ENCODE measurements around the gene TCFL5.

The TCFL5 gene

GRCh38 chr20:62812907-62813200, 48.8 kb downstream of the TCFL5 start:
- no peak overlapping the region for H3K27ac ChIP-seq
- H2AFZ ChIP-seq, result no peak overlapping the region
- no peak overlapping the region for H3K4me3 ChIP-seq (ENCODE audit: low read depth, low read length)
- H3K9ac ChIP-seq, result no peak overlapping the region
- TF ChIP-seq, protein P1, sequence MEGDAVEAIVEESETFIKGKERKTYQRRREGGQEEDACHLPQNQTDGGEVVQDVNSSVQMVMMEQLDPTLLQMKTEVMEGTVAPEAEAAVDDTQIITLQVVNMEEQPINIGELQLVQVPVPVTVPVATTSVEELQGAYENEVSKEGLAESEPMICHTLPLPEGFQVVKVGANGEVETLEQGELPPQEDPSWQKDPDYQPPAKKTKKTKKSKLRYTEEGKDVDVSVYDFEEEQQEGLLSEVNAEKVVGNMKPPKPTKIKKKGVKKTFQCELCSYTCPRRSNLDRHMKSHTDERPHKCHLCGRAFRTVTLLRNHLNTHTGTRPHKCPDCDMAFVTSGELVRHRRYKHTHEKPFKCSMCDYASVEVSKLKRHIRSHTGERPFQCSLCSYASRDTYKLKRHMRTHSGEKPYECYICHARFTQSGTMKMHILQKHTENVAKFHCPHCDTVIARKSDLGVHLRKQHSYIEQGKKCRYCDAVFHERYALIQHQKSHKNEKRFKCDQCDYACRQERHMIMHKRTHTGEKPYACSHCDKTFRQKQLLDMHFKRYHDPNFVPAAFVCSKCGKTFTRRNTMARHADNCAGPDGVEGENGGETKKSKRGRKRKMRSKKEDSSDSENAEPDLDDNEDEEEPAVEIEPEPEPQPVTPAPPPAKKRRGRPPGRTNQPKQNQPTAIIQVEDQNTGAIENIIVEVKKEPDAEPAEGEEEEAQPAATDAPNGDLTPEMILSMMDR (IDR thresholded peaks at IDR 0.05), result no peak
- H3K79me2 ChIP-seq, result peaks cover 5% of the 10 kb centered on the region
- H3K4me2 ChIP-seq (ENCODE audit: low read length), result no peak overlapping the region
- H3K9me3 ChIP-seq (ENCODE audit: control insufficient read depth, low read length), result no peaks in the 10 kb centered on the region
- peaks cover 10% of the 10 kb centered on the region for H3K4me1 ChIP-seq
- no peaks in the 10 kb centered on the region for H3K36me3 ChIP-seq (ENCODE audit: control insufficient read depth, insufficient read depth, low read length)
- H3K27me3 ChIP-seq (ENCODE audit: control insufficient read depth, insufficient read depth, low read length), result no peaks in the 10 kb centered on the region

- Histone ChIP-seq H3K79me2 (peaks cover 7% of the 10 kb centered on the region), H3K4me2 (ENCODE audit: low read length) (no peak overlapping the region), H3K4me3 (ENCODE audit: low read depth, low read length) (no peak overlapping the region), H3K36me3 (ENCODE audit: control insufficient read depth, insufficient read depth, low read length) (no peaks in the 10 kb centered on the region), H3K9me3 (ENCODE audit: control insufficient read depth, low read length) (no peaks in the 10 kb centered on the region), H2AFZ (no peak overlapping the region), H3K4me1 (peaks cover 10% of the 10 kb centered on the region), H3K27me3 (ENCODE audit: control insufficient read depth, insufficient read depth, low read length) (no peaks in the 10 kb centered on the region), H3K27ac (no peak overlapping the region), H3K9ac (no peak overlapping the region)
- TF ChIP-seq, protein P1 (IDR thresholded peaks at IDR 0.05), result no peak
Measured at GRCh38 chr20:62812181-62812906, 49.3 kb downstream of the TCFL5 start.

- H3K4me2 ChIP-seq (ENCODE audit: low read length), result no peak overlapping the region
- no peak overlapping the region for H3K4me3 ChIP-seq (ENCODE audit: low read depth, low read length)
- H3K9ac ChIP-seq, result no peak overlapping the region
- H2AFZ ChIP-seq, result no peak overlapping the region
- no peak overlapping the region for H3K27ac ChIP-seq
- TF ChIP-seq, protein P1 (IDR thresholded peaks at IDR 0.05), result no peak
- no peaks in the 10 kb centered on the region for H3K27me3 ChIP-seq (ENCODE audit: control insufficient read depth, insufficient read depth, low read length)
- H3K36me3 ChIP-seq (ENCODE audit: control insufficient read depth, insufficient read depth, low read length), result no peaks in the 10 kb centered on the region
- peaks cover 10% of the 10 kb centered on the region for H3K4me1 ChIP-seq
- H3K9me3 ChIP-seq (ENCODE audit: control insufficient read depth, low read length), result no peaks in the 10 kb centered on the region
- H3K79me2 ChIP-seq, result peaks cover 12% of the 10 kb centered on the region
Measured at GRCh38 chr20:62811720-62812119, 49.9 kb downstream of the TCFL5 start.

DNA sequence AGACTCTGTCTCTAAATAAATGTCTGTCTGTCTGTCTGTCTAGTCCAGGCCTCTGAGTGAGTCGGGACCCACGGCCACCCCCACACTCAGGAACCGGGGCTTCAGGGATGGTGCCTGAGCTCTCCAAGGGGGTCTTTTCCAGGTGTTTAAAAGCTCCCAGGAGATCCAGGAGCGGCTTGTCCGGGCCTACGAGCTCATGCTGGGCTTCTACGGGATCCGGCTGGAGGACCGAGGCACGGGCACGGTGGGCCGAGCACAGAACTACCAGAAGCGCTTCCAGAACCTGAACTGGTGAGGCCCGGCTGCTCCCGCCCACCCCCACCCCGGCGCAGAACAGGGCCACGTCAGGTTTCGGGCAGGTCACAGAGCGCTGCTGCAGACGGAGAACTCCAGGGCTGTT, 50.3 kb downstream of the TCFL5 start:
- H3K9ac ChIP-seq, result no peak overlapping the region
- peaks cover 8% of the 10 kb centered on the region for H3K4me1 ChIP-seq
- H3K27ac ChIP-seq, result no peak overlapping the region
- no peak overlapping the region for H3K4me2 ChIP-seq (ENCODE audit: low read length)
- H2AFZ ChIP-seq, result no peak overlapping the region
- no peaks in the 10 kb centered on the region for H3K36me3 ChIP-seq (ENCODE audit: control insufficient read depth, insufficient read depth, low read length)
- H3K4me3 ChIP-seq (ENCODE audit: low read depth, low read length), result no peak overlapping the region
- H3K79me2 ChIP-seq, result peaks cover 14% of the 10 kb centered on the region
- TF ChIP-seq, protein P1 (IDR thresholded peaks at IDR 0.05), result no peak
- H3K9me3 ChIP-seq (ENCODE audit: control insufficient read depth, low read length), result no peaks in the 10 kb centered on the region
- no peaks in the 10 kb centered on the region for H3K27me3 ChIP-seq (ENCODE audit: control insufficient read depth, insufficient read depth, low read length)

All from parathyroid adenoma (tissue), 2 donors.